ENCODE data around the gene RAB40C.
A peak's percentile ranks its signal among the peaks of the same experiment; 100 is the strongest.

The RAB40C gene

GRCh38 chr16:671353-672131 lies 81.7 kb downstream of the RAB40C start:
- DNase-seq = no peak

- DNase-seq = no peak
These were observed 82.5 kb downstream of the RAB40C start for GRCh38 chr16:672371-672770.

- DNase-seq = no peak
These were observed 83.0 kb downstream of the RAB40C start for GRCh38 chr16:672851-673250.

GRCh38 chr16:673399-673991 lies 83.6 kb downstream of the RAB40C start:
- DNase-seq = no peak

GRCh38 chr16:674214-674881 lies 84.5 kb downstream of the RAB40C start:
- no peak for DNase-seq

- peak; percentile 22 for DNase-seq
These were observed 85.4 kb downstream of the RAB40C start, which contains the start of gene RHBDL1 for GRCh38 chr16:674968-675883. TSS of gene RHBDL1 (plus strand) at chr16:675671. CDS start at chr16:675791, 120 bp downstream.

- DNase-seq = no peak
These were observed 86.2 kb downstream of the RAB40C start for GRCh38 chr16:675884-676564.

- no peak for DNase-seq
These were observed 86.7 kb downstream of the RAB40C start for GRCh38 chr16:676565-676902.

GRCh38 chr16:676913-677312 lies 87.0 kb downstream of the RAB40C start:
- no peak for DNase-seq

- DNase-seq = no peak
These were observed 87.7 kb downstream of the RAB40C start for GRCh38 chr16:677316-678190.

- DNase-seq = no peak
These were observed 88.5 kb downstream of the RAB40C start for GRCh38 chr16:678209-678857.

Data from hematopoietic multipotent progenitor cell treated with erythropoietin and hydrocortisone succinate and interleukin-3 and kit ligand, for 8 days (in vitro differentiated cells).